ENCODE results near the gene RABAC1. TPM values are rescaled to one million over a fixed set of nuclear protein-coding genes. Genes with fewer than 3 reads are reported as not detected.
A peak's percentile ranks its signal among the peaks of the same experiment; 100 is the strongest.

RABAC1 gene
- total and polyA plus RNA-seq, 10 of the 15 experiments (the other 5 are each of a cell fraction or from before 2014, with no cell fraction given), result 10.9 to 115 (median 49.2) TPM

GRCh38 chr19:41928754-41929535, 30.2 kb downstream of the RABAC1 start (continued):
- TF ChIP-seq WRNIP1 (IDR thresholded peaks at IDR 0.05; ENCODE audit: borderline replicate concordance, low read depth, low read length) (0 out of 2 replicates have a peak, but pooled peaks have one; percentile 36), CREB1 (IDR thresholded peaks at IDR 0.05; ENCODE audit: low read depth) (no peak), TCF7 (IDR thresholded peaks at IDR 0.05; ENCODE audit: borderline replicate concordance) (no peak), EZH2 (IDR thresholded peaks at IDR 0.05; ENCODE audit: borderline replicate concordance, control insufficient read depth, low read depth, low read length) (peak; percentile 81; the same call in 1 of the 2 replicates), IKZF1 (conservative IDR thresholded peaks at IDR 0.05) (0 out of 2 replicates have a peak, but pooled peaks have one; percentile 6), SRF (IDR thresholded peaks at IDR 0.05; ENCODE audit: low read depth in 2 of 2, low read length in 2 of 2) (no peak), ZBTB40 (IDR thresholded peaks at IDR 0.05; ENCODE audit: borderline replicate concordance) (peak; percentile 51; the same call in 1 of the 2 replicates), CBX5 (IDR thresholded peaks at IDR 0.05; ENCODE audit: low read depth) (no peak)
- TF ChIP-seq, protein P1, sequence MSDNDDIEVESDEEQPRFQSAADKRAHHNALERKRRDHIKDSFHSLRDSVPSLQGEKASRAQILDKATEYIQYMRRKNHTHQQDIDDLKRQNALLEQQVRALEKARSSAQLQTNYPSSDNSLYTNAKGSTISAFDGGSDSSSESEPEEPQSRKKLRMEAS (IDR thresholded peaks at IDR 0.05; ENCODE audit: low read depth, low read length), result no peak
- TF ChIP-seq, protein P2, sequence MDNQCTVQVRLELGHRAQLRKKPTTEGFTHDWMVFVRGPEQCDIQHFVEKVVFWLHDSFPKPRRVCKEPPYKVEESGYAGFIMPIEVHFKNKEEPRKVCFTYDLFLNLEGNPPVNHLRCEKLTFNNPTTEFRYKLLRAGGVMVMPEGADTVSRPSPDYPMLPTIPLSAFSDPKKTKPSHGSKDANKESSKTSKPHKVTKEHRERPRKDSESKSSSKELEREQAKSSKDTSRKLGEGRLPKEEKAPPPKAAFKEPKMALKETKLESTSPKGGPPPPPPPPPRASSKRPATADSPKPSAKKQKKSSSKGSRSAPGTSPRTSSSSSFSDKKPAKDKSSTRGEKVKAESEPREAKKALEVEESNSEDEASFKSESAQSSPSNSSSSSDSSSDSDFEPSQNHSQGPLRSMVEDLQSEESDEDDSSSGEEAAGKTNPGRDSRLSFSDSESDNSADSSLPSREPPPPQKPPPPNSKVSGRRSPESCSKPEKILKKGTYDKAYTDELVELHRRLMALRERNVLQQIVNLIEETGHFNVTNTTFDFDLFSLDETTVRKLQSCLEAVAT (IDR thresholded peaks at IDR 0.05), result peak; percentile 65
- TF ChIP-seq, protein P3, sequence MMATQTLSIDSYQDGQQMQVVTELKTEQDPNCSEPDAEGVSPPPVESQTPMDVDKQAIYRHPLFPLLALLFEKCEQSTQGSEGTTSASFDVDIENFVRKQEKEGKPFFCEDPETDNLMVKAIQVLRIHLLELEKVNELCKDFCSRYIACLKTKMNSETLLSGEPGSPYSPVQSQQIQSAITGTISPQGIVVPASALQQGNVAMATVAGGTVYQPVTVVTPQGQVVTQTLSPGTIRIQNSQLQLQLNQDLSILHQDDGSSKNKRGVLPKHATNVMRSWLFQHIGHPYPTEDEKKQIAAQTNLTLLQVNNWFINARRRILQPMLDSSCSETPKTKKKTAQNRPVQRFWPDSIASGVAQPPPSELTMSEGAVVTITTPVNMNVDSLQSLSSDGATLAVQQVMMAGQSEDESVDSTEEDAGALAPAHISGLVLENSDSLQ (IDR thresholded peaks at IDR 0.05), result peak; percentile 14; the same call in 1 of the 2 replicates
